Neural cell (in vitro differentiated cells): ENCODE data around the gene ESF1. TPM values are rescaled to one million over a fixed set of nuclear protein-coding genes. Genes with fewer than 3 reads are reported as not detected.

ENCODE experiments used
- H2AFZ ChIP-seq: fragments of 200-600, 300-800 bp; sonication (generic), shearing (Covaris generic); 2 replicates; pipeline ENCODE4 v1.6.0; 2014; ENCODE audit warnings: low read depth, mild to moderate bottlenecking, antibody characterized with exemption, low read length, moderate library complexity
- H3F3A ChIP-seq: fragments of 200-600 bp; shearing (Covaris generic); 2 replicates; pipeline ENCODE4 v1.6.1; 2016; ENCODE audit warnings: mild to moderate bottlenecking, moderate library complexity, mixed read lengths, antibody characterized with exemption, low read length; ENCODE audit not compliant: insufficient read depth, poor library complexity, severe bottlenecking
- H3K27ac ChIP-seq: fragments of 200-600, 300-800 bp; sonication (generic), shearing (Covaris generic); 2 replicates; pipeline ENCODE4 v1.5.1; 2014; ENCODE audit warnings: mild to moderate bottlenecking, low read length, moderate library complexity
- H3K27me3 ChIP-seq: fragments of 300-800, 200-600 bp; sonication (generic), shearing (Covaris generic); 2 replicates; pipeline ENCODE4 v1.6.0; 2014; ENCODE audit warnings: mild to moderate bottlenecking, low read depth, low read length, moderate library complexity; ENCODE audit not compliant: insufficient read depth
- H3K36me3 ChIP-seq: fragments of 300-800, 200-600 bp; sonication (generic), shearing (Covaris generic); 2 replicates; pipeline ENCODE4 v1.5.1; 2014; ENCODE audit warnings: mild to moderate bottlenecking, antibody characterized with exemption, low read length, moderate library complexity; ENCODE audit not compliant: insufficient read depth
- H3K4me2 ChIP-seq: fragments of 300-800, 200-600 bp; sonication (generic), shearing (Covaris generic); 2 replicates; pipeline ENCODE4 v1.6.0; 2014; ENCODE audit warnings: mild to moderate bottlenecking, low read length
- H3K4me3 ChIP-seq: fragments of 300-800, 200-600 bp; sonication (generic), shearing (Covaris generic); 2 replicates; pipeline ENCODE4 v1.5.1; 2014; ENCODE audit warnings: mild to moderate bottlenecking, low read length, moderate library complexity
- H3K79me2 ChIP-seq: fragments of 200-600 bp; shearing (Covaris generic); replicated peaks from 2 replicates; pipeline ENCODE4 v1.6.0; 2014; ENCODE audit warnings: mild to moderate bottlenecking, low read length, moderate library complexity; ENCODE audit not compliant: insufficient read depth
- H3K9ac ChIP-seq: fragments of 300-800, 200-600 bp; sonication (generic), shearing (Covaris generic); 2 replicates; pipeline ENCODE4 v1.6.1; 2016; ENCODE audit warnings: mild to moderate bottlenecking, low read length, mixed read lengths
- H3K9me2 ChIP-seq: fragments of 200-600 bp; shearing (Covaris generic); 2 replicates; pipeline ENCODE4 v1.6.1; 2016; ENCODE audit warnings: mild to moderate bottlenecking, low read length, mixed read lengths; ENCODE audit not compliant: insufficient read depth
- H3K9me3 ChIP-seq: fragments of 200-600, 300-800 bp; sonication (generic), shearing (Covaris generic); 2 replicates; pipeline ENCODE4 v1.6.1; 2016; ENCODE audit warnings: mild to moderate bottlenecking, mixed run types, low read length, moderate library complexity, mixed read lengths
- H4K20me1 ChIP-seq: fragments of 200-600 bp; shearing (Covaris generic); 2 replicates; pipeline ENCODE4 v1.6.1; 2016; ENCODE audit warnings: mild to moderate bottlenecking, mixed run types; ENCODE audit not compliant: insufficient read depth
- CTCF ChIP-seq: fragments of 450-650 bp; IDR thresholded peaks from 2 replicates; pipeline ENCODE4 v1.5.1; 2014; ENCODE audit warnings: antibody characterized with exemption, mild to moderate bottlenecking, moderate library complexity; ENCODE audit not compliant: poor library complexity, severe bottlenecking
- EP300 ChIP-seq: fragments of 450-650 bp; conservative IDR thresholded peaks from 2 replicates; pipeline ENCODE4 v1.6.1; 2014; ENCODE audit warnings: antibody characterized with exemption, mild to moderate bottlenecking, moderate library complexity; ENCODE audit not compliant: poor library complexity, severe bottlenecking
- EZH2 ChIP-seq: fragments of 200-600, 300-800 bp; shearing (Covaris generic), sonication (generic); IDR thresholded peaks from 2 replicates; pipeline ENCODE4 v1.6.1; 2014; ENCODE audit warnings: antibody characterized with exemption, low read length, borderline replicate concordance, mild to moderate bottlenecking; ENCODE audit not compliant: insufficient read depth, poor library complexity, severe bottlenecking
- MXI1 ChIP-seq: fragments of 450-650 bp; conservative IDR thresholded peaks from 2 replicates; pipeline ENCODE4 v1.6.1; 2014; ENCODE audit warnings: antibody characterized with exemption, mild to moderate bottlenecking; ENCODE audit not compliant: poor library complexity, severe bottlenecking
- POLR2AphosphoS5 ChIP-seq: IDR thresholded peaks from 2 replicates; pipeline ENCODE4 v1.6.1; 2012
- RAD21 ChIP-seq: fragments of 450-650 bp; conservative IDR thresholded peaks from 2 replicates; pipeline ENCODE4 v1.6.1; 2014; ENCODE audit warnings: antibody characterized with exemption, mild to moderate bottlenecking, moderate library complexity
- SMC3 ChIP-seq: fragments of 450-650 bp; conservative IDR thresholded peaks from 2 replicates; pipeline ENCODE4 v1.6.1; 2014; ENCODE audit warnings: antibody characterized with exemption, mild to moderate bottlenecking, moderate library complexity; ENCODE audit not compliant: poor library complexity
- TAF1 ChIP-seq: IDR thresholded peaks from 2 replicates; pipeline ENCODE4 v1.6.1; 2012; ENCODE audit warnings: low read depth
- polyA plus RNA-seq: library from polyadenylated mRNA; depleted of rRNA; stranded (reverse); fragments of >200 nt; gene quantifications from 2 replicates; pipeline ENCODE4 v1.2.3, GENCODE V29; 2014
- TF ChIP-seq, protein P1 (sequence below): IDR thresholded peaks from 2 replicates; pipeline ENCODE4 v1.6.1; 2012; ENCODE audit warnings: borderline replicate concordance

ESF1 gene
- polyA plus RNA-seq, 1 donor from 2014 or later = 10.0 TPM

DNA sequence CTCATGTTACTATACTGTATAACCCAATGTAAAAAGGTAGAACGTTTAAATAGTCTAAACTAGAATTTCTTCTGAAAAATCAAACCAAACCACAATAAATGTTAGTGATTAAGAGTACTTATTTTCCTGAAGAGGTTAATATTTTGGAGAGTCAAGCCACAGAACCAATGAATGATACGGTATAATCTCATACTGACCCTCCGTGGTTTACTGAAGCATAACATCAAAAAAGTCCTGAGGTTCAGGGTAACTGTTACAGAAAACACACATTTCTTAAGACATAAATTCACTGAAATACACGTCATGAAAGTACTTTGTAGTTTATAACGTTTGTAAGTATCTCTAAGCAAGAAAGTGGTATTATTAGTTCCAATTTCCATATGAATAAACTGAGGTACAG lies 28.9 kb downstream of the ESF1 start:
- Histone ChIP-seq H3K9me2 (no peaks in the 10 kb centered on the region), H3K9me3 (no peaks in the 10 kb centered on the region), H3K79me2 (no peaks in the 10 kb centered on the region), H2AFZ (no peak overlapping the region), H3K4me3 (no peak overlapping the region), H3K27me3 (no peaks in the 10 kb centered on the region), H3K9ac (no peak overlapping the region), H4K20me1 (no peaks in the 10 kb centered on the region), H3K27ac (no peak overlapping the region), H3K36me3 (no peaks in the 10 kb centered on the region), H3K4me2 (no peak overlapping the region), H3F3A (no peaks in the 10 kb centered on the region)
- TF ChIP-seq SMC3 (no peak), EP300 (no peak), MXI1 (no peak), TAF1 (no peak), EZH2 (no peak), CTCF (no peak), RAD21 (no peak)
- TF ChIP-seq, protein P1, sequence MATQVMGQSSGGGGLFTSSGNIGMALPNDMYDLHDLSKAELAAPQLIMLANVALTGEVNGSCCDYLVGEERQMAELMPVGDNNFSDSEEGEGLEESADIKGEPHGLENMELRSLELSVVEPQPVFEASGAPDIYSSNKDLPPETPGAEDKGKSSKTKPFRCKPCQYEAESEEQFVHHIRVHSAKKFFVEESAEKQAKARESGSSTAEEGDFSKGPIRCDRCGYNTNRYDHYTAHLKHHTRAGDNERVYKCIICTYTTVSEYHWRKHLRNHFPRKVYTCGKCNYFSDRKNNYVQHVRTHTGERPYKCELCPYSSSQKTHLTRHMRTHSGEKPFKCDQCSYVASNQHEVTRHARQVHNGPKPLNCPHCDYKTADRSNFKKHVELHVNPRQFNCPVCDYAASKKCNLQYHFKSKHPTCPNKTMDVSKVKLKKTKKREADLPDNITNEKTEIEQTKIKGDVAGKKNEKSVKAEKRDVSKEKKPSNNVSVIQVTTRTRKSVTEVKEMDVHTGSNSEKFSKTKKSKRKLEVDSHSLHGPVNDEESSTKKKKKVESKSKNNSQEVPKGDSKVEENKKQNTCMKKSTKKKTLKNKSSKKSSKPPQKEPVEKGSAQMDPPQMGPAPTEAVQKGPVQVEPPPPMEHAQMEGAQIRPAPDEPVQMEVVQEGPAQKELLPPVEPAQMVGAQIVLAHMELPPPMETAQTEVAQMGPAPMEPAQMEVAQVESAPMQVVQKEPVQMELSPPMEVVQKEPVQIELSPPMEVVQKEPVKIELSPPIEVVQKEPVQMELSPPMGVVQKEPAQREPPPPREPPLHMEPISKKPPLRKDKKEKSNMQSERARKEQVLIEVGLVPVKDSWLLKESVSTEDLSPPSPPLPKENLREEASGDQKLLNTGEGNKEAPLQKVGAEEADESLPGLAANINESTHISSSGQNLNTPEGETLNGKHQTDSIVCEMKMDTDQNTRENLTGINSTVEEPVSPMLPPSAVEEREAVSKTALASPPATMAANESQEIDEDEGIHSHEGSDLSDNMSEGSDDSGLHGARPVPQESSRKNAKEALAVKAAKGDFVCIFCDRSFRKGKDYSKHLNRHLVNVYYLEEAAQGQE = no peak

DNA sequence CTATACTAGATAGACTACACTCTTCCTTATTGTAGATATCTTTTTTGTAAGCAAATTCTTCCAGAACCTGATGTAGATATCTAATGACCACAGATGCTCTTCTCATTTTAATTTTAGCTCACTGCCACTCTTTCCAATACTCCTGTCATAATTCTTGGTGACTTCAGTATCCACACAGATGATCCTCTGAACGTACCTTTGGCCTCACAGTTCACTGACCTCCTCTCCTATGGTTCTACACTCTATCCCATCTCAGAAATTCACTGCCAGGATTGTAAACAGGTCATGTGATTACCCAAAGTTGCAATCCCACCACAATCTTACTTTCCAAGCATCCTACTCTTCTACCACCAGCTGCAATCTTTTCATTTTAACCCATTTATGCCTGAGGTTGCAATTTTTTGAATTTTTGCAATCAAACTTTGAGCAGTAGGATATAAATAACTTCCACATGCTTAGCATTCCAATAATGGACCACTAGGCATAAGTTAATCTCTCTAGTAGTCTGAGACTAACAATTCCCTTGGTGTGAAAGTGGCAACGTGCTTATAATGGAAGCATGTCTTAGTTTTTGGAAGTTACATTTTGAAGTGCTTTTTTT lies 31.2 kb downstream of the ESF1 start:
- Histone ChIP-seq H3K27me3 (no peaks in the 10 kb centered on the region), H3F3A (no peaks in the 10 kb centered on the region)

More for the DNA sequence above, 31.2 kb downstream of the ESF1 start:
- Histone ChIP-seq H3K4me3 (no peak overlapping the region), H3K79me2 (no peaks in the 10 kb centered on the region), H3K9ac (no peak overlapping the region), H3K36me3 (no peaks in the 10 kb centered on the region), H3K9me2 (no peaks in the 10 kb centered on the region), H3K4me2 (no peak overlapping the region), H4K20me1 (no peaks in the 10 kb centered on the region), H3K9me3 (no peaks in the 10 kb centered on the region), H3K27ac (no peak overlapping the region), H2AFZ (no peak overlapping the region)
- no peak for TF ChIP-seq TAF1
- no peak for TF ChIP-seq MXI1
- no peak for TF ChIP-seq RAD21
- no peak for TF ChIP-seq EP300
- TF ChIP-seq, protein P1 = no peak
- no peak for TF ChIP-seq EZH2
- no peak for TF ChIP-seq POLR2AphosphoS5
- TF ChIP-seq SMC3 = no peak
- TF ChIP-seq CTCF = no peak
